GM19463 (cell line): ENCODE data around the gene RCC2.
"Not testable (repeated sequence)": the region's sequence is repeated elsewhere in the genome, so short reads cannot be mapped to it uniquely, and the experiment has no call there.

Experiments used
- ATAC-seq: cut with Tn5 transposase; IDR thresholded peaks from one replicate; pipeline ENCODE4 v1.9.1; 2021; ENCODE audit warnings: mild to moderate bottlenecking, moderate library complexity; ENCODE audit not compliant: unreplicated experiment

Gene RCC2

GRCh38 chr1:17422461-17422860 is 17.0 kb downstream of the RCC2 start:
- no peak for ATAC-seq

GRCh38 chr1:17420391-17420918 is 19.0 kb downstream of the RCC2 start:
- ATAC-seq: no peak

GRCh38 chr1:17419626-17420328 is 19.7 kb downstream of the RCC2 start:
- no peak for ATAC-seq

GRCh38 chr1:17416389-17416788 is 23.1 kb downstream of the RCC2 start:
- ATAC-seq: no peak

GRCh38 chr1:17414022-17414421 is 25.5 kb downstream of the RCC2 start:
- no peak for ATAC-seq

- no peak for ATAC-seq
These were observed 27.2 kb downstream of the RCC2 start for GRCh38 chr1:17412093-17412870.

GRCh38 chr1:17409391-17409811 is 30.1 kb downstream of the RCC2 start:
- ATAC-seq: no peak

GRCh38 chr1:17407786-17408514 is 31.5 kb downstream of the RCC2 start:
- ATAC-seq: not testable (repeated sequence)

- not testable (repeated sequence) for ATAC-seq
These were observed 32.6 kb downstream of the RCC2 start for GRCh38 chr1:17406760-17407475.

- ATAC-seq: no peak
These were observed 33.3 kb downstream of the RCC2 start for GRCh38 chr1:17405898-17406759.

- ATAC-seq: no peak
These were observed 34.7 kb downstream of the RCC2 start for GRCh38 chr1:17404820-17405219.

GRCh38 chr1:17404034-17404684 is 35.3 kb downstream of the RCC2 start:
- ATAC-seq: no peak

GRCh38 chr1:17403081-17403480 is 36.4 kb downstream of the RCC2 start:
- no peak for ATAC-seq

- no peak for ATAC-seq
These were observed 37.6 kb downstream of the RCC2 start for GRCh38 chr1:17401841-17402240.

GRCh38 chr1:17400725-17401341 is 38.6 kb downstream of the RCC2 start:
- ATAC-seq: no peak

- no peak for ATAC-seq
These were observed 41.4 kb downstream of the RCC2 start for GRCh38 chr1:17397910-17398695.

GRCh38 chr1:17393230-17393629 is 46.2 kb downstream of the RCC2 start:
- no peak for ATAC-seq

GRCh38 chr1:17392199-17392740 is 47.2 kb downstream of the RCC2 start:
- no peak for ATAC-seq
